ENCODE results near the gene PLA2G4A.

DNA sequence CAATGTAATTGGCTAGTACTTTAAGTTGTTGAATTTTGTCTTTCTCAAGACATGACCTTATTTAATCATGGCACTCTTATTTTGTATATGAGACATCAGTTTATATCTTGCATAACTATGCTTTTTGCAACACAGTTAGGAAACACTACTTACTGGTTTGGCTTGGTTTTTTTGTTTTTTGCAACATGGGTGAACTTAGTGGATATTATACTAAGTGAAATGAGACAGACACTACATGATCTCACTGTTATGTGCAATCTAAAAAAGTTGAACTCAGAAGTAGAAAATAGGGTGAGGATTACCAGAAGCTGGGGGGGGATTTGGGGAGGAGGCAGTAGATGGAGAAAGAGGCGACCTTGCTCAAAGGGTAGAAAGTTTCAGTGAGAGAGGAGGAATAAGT, 132.1 kb downstream of the PLA2G4A start:
- TF ChIP-seq, protein P1, sequence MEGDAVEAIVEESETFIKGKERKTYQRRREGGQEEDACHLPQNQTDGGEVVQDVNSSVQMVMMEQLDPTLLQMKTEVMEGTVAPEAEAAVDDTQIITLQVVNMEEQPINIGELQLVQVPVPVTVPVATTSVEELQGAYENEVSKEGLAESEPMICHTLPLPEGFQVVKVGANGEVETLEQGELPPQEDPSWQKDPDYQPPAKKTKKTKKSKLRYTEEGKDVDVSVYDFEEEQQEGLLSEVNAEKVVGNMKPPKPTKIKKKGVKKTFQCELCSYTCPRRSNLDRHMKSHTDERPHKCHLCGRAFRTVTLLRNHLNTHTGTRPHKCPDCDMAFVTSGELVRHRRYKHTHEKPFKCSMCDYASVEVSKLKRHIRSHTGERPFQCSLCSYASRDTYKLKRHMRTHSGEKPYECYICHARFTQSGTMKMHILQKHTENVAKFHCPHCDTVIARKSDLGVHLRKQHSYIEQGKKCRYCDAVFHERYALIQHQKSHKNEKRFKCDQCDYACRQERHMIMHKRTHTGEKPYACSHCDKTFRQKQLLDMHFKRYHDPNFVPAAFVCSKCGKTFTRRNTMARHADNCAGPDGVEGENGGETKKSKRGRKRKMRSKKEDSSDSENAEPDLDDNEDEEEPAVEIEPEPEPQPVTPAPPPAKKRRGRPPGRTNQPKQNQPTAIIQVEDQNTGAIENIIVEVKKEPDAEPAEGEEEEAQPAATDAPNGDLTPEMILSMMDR (IDR thresholded peaks at IDR 0.05; ENCODE audit: low read length), result no peak
- no peak for TF ChIP-seq EZH2 (IDR thresholded peaks at IDR 0.05; ENCODE audit: borderline replicate concordance, low read length)

Measured in OCI-LY1 (cell line).